GM21381 (cell line): ENCODE data around the gene LBHD1.
A peak's percentile ranks its signal among the peaks of the same experiment; 100 is the strongest.
"Not testable (repeated sequence)": the region's sequence is repeated elsewhere in the genome, so short reads cannot be mapped to it uniquely, and the experiment has no call there.

Experiments
- ATAC-seq: cut with Tn5 transposase; IDR thresholded peaks from one replicate; pipeline ENCODE4 v1.9.1; 2021; ENCODE audit warnings: mild to moderate bottlenecking, moderate library complexity; ENCODE audit not compliant: unreplicated experiment

Gene LBHD1

DNA sequence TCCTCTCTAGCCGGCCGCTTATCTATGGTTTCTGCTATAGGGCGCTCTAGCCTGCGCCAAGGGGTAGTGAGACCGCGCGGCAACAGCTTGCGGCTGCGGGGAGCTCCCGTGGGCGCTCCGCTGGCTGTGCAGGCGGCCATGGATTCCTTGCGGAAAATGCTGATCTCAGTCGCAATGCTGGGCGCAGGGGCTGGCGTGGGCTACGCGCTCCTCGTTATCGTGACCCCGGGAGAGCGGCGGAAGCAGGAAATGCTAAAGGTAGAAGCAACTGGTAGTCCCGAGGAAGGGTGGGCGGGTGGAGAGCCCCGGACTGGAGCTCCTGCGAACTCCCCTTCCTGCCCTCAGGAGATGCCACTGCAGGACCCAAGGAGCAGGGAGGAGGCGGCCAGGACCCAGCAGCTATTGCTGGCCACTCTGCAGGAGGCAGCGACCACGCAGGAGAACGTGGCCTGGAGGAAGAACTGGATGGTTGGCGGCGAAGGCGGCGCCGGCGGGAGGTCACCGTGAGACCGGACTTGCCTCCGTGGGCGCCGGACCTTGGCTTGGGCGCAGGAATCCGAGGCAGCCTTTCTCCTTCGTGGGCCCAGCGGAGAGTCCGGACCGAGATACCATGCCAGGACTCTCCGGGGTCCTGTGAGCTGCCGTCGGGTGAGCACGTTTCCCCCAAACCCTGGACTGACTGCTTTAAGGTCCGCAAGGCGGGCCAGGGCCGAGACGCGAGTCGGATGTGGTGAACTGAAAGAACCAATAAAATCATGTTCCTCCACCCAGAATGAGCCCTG, at the start of gene LBHD1, which contains the start of gene UQCC3:
LBHD1 (minus strand) TSS at position 660 of the 782 bp plus-strand sequence. CDS start 2,236 bp downstream, outside the sequence.
UQCC3 (plus strand) TSS at position 66 of the 782 bp plus-strand sequence; CDS start at position 139, 73 bp downstream.
- peak; percentile 46 for ATAC-seq

DNA sequence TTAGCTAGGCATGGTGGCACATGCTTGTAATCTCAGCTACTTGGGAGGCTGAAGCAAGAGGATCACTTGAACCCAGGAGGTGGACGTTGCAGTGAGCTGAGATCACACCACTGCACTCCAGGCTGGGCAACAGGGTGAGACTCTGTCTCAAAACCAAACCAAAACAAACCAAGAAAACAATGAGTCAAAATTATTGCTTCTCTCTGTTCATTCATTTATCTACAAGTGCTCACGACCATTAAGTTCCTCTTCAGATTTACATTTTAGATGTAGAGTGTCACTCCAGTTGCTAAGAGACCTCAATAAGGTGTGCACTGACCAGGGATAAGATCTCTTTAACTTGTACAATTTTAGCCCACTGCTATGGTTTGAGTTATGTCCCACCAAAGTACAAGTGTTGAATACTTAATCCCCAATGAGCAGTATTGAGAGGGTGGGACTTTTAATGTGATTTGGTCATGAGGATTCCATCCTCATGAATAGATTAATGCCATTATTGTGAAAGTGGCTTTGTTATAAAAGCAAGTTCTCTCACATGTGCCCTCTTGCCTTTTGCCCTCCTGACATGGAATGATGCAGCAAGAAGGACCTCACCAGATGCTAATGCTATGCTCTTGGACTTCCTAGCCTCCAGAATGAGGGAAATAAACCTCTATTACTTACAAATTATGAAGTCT, 47.4 kb upstream of the LBHD1 start:
- no peak for ATAC-seq

DNA sequence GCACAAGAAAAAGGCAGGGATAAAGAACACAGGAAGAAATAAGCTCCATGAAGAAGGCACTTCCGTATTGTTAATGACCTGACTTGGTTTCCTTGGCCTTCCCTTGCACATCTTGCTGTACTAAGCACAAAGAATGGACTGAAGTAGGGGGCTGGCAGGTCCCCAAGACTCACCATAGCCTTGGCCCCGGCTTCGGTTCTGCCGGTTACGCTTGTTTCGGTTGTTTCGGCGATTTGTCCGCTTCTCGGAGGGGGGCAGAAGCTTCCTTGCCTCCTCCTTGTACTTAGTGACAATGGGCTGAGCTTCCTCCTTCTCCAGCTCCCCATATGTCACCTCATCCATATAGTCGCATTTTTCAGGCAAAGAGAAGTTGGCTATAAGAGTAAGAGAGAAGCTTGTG, 44.7 kb upstream of the LBHD1 start:
- no peak for ATAC-seq

DNA sequence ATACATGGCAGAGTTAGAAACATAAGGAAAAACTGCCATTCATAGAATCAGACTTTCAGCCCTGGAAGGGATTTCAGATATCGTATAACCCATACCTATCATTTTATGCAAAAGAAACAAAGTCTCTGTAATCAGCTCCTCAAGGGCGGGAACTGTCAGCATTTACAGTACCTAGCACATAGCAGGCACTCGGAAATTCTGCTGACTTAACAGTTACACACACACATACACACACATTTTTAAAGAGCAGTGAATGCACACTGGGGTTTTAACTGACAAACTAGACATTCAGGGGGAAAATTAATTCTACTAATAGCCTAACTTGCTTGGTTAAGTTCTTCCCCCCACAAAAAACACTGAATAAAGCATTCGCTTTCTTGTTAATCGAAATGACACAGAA, 44.1 kb upstream of the LBHD1 start:
- ATAC-seq: no peak

DNA sequence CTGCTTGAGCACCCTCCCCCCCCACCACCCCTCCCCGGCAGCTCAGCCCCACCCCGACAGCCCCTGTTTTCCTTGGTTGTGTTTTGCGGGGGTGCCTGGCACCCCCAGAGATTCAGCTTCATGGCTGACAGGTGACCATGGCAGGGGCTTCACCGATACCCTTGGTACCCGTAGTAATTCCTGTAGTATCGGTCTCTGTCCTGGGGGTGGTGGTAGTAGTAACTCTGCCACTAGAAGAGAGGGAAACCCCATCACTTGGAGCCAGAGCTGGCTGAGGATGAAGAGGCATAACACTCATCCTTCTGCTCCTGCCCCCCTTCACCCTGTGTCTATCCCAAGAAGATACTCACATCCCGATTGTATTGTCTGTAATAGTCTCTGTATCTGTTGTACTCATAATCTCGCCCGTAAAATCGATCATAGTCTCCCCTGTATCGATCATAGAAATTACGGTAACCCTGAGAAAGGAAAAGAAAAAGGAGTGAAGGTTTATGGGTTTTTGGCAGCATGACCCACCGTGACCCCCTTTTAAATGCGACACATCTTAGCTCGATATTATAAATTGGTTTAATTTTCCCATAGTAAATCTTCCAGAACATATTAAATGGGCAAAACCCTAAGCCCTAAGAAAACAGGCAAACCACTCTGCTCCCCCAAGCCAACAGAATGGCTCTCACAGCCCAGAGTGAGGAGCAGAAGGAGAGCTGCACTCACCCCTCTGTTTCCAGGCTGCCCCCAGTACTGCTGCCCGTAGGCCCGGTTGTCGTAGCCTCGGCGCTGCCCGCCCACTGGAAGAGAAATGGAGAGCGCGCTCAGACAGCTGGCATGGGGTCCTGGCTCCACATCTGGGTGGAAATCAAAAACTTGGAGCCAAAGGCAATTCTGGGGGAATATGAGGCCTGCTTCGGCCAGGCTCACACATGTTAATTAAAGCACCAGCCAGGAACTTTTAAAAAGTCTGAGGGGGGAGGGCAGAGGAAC, 43.4 kb upstream of the LBHD1 start:
- no peak for ATAC-seq

DNA sequence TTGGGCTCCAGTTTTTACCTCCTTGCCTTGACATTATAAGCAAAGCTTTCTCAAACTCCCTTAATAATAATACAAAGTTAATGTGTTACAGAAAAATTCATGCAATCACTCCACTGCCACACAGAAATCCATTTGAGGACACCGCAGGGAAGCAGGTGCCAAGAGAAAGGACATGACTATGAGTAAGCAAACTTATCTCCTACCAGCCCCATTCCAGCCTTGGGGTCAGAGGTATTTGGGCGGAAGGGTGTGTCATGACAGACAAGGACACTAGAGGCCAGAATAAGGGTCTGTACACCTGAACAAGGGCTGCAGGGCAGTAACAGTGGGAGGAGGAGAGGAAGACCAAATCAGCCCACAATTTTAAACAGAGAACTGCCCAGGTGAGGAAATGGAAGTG, 41.3 kb upstream of the LBHD1 start:
- ATAC-seq: no peak

DNA sequence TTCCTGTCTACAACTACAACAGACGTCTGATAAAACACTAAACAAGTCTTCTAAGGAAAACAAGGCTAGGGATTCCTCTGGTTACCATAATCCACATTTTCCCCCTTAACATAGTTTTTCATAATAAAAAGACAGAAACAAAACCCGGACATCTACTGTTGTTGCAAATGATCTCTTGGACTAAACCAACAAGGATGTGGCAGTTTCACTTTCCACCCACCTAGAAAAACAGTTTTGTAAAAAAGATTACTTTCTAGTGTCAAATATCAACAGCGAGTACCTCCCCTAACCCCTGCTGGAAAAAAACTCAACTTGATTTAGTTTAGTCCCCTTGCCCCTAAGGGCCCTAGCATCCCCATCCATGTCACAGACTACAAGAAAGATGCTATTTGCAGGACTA, 40.8 kb upstream of the LBHD1 start:
- no peak for ATAC-seq

DNA sequence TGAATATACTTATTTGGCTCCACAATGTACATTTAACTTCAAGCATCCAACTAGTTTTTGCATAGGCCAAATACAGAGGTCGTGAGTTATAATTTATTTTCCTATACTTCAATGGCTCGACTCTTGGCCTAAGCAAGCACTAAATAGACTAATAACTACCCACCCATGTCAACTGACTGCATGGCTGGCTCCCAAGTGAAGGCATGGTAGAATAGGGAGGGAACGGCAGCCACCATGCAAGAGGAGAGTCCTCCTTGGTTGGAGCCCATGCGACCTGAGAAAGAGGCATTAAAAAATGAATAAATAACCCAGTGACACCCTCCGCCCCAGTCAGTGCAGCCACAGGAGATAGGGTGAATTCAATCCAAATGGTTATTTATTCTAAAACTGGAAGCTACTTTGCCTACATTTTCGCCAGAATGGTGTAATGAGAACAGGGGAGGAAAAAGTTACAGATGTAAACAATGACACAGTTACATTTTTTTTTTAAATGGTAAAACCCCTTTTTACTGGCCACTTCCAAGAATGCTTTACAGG, 40.3 kb upstream of the LBHD1 start:
- ATAC-seq: no peak

DNA sequence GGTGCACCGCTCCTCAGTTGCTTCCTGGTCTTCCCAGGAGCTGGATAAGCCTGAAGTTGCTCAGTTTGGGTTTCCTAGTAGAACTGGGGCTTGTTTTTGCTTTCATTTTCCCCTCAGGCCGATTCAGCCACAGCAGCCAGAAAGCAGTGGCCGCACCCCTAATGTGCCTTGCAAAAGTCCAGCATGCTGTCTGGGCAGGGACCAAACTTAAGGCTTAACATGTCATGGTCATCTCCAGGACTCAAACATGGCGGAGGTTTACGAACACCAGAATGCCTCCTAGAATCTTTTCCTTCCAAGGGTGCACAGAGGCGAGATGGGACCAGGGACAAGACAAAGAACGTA, 37.9 kb upstream of the LBHD1 start:
- ATAC-seq: no peak

DNA sequence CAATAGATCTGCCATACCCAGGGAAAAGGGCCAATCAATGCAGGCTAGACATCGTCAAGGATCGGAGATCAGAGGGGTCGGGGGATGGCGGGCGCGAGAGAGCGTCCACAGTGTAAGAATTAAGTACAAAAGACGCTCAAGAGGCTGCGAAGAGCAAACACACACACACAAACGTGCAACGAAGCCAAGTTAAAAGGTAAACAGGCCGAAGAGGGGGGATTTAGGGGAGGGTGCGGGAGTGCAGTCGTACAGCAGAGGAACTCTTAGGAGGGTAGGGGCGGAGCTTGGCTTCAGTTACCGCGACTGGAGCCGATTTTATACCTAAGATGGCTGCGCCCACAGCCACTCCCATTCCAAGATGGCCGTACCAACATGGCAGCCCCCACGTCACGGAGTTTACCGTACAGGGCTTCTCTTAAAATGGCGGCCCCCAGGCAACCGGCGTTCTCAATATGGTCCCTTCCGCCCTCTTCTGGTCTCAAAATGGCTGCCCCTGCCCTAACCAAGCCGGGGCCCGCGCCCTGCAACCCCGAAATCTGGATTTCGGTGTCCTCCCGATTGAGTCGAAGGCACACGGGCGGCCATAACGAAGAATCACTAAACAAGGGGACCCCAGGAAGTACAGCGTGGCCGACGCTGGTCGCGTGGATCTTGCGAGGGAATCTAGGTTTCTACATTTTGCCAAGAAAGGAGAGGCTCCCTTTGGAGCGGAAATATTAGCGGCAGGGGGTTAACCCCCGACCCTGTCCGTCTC, 37.4 kb upstream of the LBHD1 start:
- peak; percentile 63 for ATAC-seq

DNA sequence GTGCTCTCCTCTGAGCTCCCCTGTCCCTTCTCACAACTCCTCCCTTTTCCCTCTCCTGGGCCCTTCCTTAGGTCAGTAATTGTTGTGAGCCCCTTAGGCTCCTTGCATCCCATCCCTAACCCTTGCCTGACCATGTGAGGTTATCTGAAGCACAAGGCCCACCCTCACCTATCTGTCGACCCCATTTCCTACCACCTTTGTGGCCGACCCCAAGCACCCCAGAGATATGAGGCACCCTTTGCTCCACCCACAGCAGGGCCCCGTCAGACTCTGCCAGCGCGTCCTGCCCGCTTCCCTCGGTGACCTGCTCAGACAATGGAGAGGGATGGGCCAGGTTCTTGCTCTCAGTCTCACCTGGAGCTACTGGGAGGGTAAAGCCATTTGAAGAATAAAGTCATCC, 36.7 kb upstream of the LBHD1 start:
- no peak for ATAC-seq

DNA sequence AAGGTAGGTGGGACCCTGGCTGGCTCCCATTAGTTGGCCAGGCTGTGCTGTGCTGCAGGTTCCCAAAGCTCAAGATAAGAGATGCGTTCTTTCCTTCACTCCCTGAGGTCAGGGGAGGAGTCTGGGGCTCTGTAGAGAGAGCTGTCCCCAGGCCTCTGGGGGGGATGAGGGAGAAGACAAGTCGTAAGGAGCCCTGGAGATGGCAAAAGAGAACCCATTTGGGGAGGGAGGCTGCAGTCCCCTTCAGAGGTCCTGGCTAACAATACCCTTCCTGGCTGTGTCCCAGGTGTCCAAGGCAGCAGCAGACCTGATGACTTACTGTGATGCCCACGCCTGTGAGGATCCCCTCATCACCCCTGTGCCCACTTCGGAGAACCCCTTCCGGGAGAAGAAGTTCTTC, 36.3 kb upstream of the LBHD1 start:
- no peak for ATAC-seq

DNA sequence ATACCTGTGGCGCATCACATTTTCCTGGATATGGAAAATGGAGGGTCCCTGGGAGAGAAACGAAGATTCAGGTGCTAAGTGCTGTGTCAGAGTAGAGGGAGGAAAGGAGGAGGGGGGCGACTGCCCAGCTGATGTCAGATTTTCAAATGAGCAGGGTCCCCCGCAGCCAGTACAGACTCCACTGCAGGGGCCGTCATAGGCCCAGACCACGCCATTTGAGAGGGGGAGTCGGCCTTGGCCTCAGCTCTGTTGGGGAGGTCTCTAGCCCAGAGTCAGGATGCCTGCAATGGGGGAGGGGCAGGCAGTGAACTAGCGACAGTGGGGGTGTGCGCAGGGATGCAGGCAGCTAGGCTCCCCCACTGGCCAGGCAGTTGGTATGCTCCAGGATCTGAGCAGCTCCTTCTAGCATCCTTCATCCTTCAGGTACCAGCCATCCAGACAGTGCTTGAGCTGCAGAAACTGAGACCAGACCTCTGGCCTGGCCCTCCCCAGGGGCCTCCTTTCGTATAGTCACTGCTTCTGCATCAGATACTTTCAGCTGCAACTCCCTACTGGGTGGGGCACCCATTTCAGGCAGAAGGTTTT, 35.3 kb upstream of the LBHD1 start, which contains the start of the genes BSCL2 and GNG3:
BSCL2 (minus strand) TSS at position 148 of the 585 bp plus-strand sequence. CDS start 229 bp downstream, outside the sequence.
GNG3 (plus strand) TSS at position 400 of the 585 bp plus-strand sequence. CDS start 620 bp downstream, outside the sequence.
- no peak for ATAC-seq

DNA sequence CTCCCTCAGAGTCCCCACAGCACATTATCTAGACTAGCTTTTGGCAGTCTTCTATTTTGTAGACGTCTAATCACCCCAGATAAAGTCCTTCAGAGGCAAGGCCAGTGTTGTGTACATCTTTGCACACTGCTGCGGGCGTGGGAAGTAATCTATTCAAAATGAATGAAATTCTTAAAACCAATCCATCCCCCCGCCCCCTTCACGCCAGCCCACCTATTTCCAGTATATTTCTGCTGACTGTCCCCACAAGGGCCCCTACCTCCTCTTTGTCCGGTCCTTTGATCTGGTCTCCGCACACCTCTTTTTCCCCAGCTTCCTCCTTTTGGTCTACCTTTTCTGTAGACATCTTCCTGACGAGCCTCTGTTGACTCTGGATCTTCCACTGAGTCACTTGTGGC, 34.8 kb upstream of the LBHD1 start:
- no peak for ATAC-seq

DNA sequence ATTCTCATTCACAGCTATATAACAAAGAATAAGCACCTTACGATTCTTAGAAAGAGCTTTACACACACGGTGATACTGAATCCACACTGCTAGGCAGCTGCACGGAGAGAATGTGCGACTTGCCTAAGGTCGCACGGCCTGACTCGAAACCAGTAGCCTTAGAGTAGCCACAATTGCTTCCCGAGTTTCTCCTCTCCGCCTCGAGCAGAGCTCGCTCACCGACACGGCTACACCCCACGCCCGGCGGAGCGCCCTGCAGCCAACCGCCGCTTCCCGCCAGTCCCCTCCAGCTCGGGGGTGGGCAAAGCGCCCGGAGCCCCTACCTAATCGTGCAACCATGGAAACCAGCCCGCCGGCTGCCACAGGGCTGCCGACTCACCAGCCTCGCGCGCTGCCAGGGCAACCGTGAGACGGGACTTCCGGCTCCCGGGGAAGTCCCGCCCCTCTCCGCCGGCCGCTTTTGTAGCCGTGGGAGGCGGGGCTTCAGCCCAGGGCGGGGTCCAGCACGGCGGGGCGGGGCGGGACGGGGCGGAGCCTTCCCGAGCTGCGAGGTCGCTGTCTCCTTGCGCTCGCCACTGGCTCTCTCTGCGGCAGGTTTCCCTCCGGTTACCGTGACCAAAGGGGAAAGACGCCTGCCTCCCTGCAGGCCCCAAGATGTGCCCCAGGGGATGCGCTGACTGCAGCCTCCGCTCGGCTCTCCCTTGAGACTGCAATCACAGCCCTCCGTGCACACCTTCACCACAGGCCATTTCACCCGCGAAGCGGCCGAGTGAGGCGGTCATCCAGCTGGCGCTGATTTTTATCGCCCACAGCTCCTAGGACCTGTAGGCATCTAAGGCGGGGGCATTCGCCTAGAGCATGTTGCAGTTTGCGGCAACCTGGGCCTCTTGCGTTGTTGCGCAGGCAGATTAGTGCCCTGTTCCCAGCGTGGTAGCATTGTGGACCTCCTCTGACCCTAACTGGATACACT, 34.1 kb upstream of the LBHD1 start:
- ATAC-seq: peak; percentile 57

DNA sequence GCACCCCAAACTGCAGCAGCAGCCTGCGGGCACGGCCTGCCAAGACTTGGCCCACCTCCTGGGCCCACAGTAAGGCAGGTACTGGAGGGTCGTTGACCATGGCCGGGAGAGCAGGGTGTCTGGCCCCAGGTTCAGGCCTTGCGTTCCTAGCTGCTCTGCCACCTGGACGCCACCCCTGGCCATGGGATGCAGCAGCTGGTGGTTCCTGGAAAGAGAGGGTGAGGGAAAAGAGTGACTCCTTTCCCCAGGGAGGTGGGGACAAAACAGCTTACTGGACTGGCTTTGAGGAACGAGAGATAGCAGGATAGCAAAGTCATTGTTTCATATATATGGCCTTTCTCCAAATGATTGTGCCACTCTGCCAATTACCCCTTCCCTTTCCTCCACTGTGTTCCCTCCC, 33.3 kb upstream of the LBHD1 start:
- no peak for ATAC-seq

DNA sequence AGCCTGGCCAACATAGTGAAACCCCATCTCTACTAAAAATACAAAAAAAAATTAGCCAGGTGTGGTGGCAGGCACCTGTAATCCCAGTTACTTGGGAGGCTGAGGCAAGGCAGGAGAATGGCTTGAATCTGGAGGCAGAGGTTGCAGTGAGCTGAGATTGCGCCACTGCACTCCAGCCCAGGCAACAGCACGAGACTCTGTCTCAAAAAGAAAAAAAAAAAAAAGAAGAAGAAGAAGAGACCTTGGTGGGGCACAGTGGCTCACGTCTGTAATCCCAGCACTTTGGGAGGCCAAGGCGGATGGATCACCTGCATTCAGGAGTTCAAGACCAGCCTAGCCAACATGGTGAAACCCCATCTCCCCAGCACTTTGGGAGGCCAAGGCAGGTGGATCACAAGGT, 31.9 kb upstream of the LBHD1 start:
- ATAC-seq: not testable (repeated sequence)

DNA sequence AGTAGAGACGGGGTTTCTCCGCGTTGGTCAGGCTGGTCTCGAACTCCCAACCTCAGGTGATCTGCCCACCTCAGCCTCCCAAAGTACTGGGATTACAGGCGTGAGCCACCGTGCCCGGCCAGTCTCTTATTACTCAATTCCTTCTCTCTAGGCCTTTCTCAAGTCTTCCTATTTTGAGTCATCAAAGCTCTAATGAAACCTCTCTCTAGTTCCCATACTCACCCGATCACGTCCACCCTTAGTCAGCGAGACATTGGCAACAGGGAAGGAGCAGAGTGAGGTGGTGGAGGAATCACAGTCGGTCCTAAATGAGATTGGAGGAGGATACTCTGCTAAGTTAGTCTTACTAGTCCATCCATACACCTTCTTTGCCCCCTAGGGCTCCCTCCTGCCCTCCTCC, 30.2 kb upstream of the LBHD1 start:
- ATAC-seq: no peak
